VCaP (cell line): ENCODE results near the gene EYA4.

Experiments used
- H3K27ac ChIP-seq: fragments of 450-650 bp; 2 replicates; pipeline ENCODE4 v1.5.1; 2017
- CTCF ChIP-seq: fragments of 450-650 bp; conservative IDR thresholded peaks from 2 replicates; pipeline ENCODE4 v1.5.1; 2017; ENCODE audit warnings: mild to moderate bottlenecking, moderate library complexity

EYA4 gene

GRCh38 chr6:133499662-133500061 is 258.5 kb downstream of the EYA4 start:
- H3K27ac ChIP-seq = no peak overlapping the region
- TF ChIP-seq CTCF = no peak

DNA sequence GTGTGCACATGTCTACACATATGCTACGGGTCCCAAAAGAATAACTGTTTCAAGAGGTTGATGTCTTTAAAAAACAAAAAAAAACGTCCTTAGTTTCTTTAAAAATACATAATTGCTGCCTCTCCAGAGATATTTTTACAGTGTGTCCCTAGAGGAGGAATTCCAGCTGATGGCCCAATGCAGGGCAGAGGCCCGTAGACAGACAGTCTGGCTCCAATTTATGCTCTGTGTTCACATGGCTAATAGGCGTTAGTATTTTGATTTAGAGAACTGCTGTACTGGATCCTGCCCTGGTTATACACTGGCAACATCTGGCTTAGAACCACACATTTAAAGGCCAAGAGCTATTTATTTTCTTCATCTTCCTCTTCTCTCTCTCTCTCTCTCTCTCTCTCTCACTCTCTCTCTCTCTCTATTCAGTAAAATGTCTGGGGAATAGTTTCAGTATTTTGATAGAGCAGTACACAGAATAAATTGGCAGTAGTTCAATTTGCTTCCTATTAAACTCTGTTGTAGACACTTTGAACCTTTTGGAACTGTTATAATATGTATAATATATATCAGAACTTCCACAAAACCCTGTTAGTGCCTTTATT is 260.6 kb downstream of the EYA4 start:
- TF ChIP-seq CTCF = no peak
- H3K27ac ChIP-seq = no peak overlapping the region

DNA sequence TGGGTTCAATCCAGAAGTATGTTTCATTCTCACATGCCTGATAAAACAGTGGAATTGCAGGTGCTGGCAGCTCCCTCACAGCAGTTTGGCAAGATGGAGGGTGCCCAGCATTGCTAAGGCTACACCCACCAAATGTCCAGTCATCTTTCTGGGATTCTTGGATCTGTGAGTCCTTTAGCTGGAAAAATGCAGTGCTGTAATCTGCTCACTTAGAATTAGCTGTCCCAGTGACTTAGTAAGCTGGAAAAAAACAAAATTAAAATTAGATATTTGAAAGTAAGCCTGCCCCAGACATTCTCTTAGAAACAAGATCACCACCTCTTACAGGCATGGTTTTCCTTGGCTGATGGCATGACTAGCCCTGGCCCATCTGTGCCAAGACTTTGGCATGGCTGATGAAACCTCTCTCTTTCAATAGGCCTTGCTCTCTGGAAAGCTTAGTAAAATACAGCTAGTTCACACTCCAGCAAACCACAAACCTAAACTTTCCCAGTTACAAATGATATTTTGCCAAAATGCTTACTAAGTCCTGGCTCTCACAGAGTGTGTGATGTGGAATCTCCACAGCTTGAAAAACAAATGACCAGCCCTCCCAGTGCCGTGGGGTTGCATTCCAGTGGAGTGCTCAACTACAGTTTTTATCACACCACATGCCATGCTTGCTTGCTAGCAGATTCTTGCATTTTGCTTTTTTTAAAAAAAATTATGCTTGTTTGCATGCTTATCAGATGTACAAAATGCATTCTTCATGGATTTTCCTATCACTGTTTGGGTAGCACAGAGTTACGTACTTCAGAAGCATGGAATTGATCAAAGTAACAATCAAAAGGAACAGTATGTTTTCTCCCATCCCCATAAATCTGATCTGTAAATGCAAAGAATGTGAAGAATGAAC is 261.5 kb downstream of the EYA4 start:
- TF ChIP-seq CTCF = no peak
- no peak overlapping the region for H3K27ac ChIP-seq

- no peak for TF ChIP-seq CTCF
- no peak overlapping the region for H3K27ac ChIP-seq
Measured at GRCh38 chr6:133503336-133503729, 262.2 kb downstream of the EYA4 start.

DNA sequence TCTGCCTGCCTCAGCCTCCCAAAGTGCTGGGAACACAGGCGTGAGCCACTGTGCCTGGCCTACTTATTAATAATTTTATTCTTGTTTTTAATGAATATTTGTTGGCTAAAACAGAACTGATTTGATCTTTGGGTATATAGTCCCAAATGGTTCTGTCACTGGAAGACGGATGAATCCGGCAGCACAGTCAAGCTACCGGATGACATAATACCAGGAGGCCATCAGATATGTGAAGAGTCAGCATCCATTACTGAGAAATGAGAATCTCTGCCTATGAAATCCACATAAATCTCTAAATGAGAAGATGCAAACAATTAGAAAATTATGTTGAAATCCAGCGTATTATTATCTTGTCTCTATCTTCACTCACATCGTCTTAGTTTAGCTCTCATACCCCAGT is 263.0 kb downstream of the EYA4 start:
- no peak for TF ChIP-seq CTCF
- no peak overlapping the region for H3K27ac ChIP-seq

- TF ChIP-seq CTCF = no peak
- no peak overlapping the region for H3K27ac ChIP-seq
Measured at GRCh38 chr6:133504761-133505160, 263.6 kb downstream of the EYA4 start.

DNA sequence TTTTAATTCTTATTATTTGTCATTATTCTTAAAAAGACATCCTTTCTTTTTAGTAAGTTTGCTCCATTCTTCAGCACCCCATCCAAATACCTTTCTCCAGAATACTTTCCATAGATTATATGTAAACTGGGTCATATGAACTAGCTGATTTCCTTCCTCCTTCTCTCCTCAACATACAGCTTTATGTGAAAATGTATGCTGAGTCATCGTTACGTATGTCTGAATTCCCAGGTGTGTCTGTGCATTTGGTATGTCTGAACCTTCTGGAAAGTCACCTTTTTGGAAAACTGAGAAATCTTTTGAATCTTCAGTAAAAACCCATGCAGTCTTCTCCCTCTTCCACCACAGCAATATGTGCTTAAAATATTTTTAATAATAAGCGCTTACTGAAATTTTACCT is 264.5 kb downstream of the EYA4 start:
- H3K27ac ChIP-seq = no peak overlapping the region
- no peak for TF ChIP-seq CTCF
